Hepatocyte (in vitro differentiated cells): ENCODE data around the gene ABHD15. TPM values are rescaled to one million over a fixed set of nuclear protein-coding genes. Genes with fewer than 3 reads are reported as not detected.

Experiments
- DNase-seq: peaks from one replicate; pipeline ENCODE4 v3.0.0-alpha.2; 2016; ENCODE audit warnings: low spot score
- H2AFZ ChIP-seq: fragments of 200-600 bp; sonication (generic); 2 replicates; pipeline ENCODE4 v1.6.0; 2016; ENCODE audit warnings: antibody characterized with exemption, mild to moderate bottlenecking
- H3K27ac ChIP-seq: fragments of 200-600 bp; sonication (generic); 2 replicates; pipeline ENCODE4 v1.5.1; 2016; ENCODE audit warnings: mild to moderate bottlenecking
- H3K27me3 ChIP-seq: fragments of 200-600 bp; sonication (generic); 2 replicates; pipeline ENCODE4 v1.6.1; 2016
- H3K36me3 ChIP-seq: fragments of 200-600 bp; sonication (generic); replicated peaks from 2 replicates; pipeline ENCODE4 v1.5.1; 2016; ENCODE audit warnings: low read depth; ENCODE audit not compliant: insufficient read depth
- H3K4me1 ChIP-seq: fragments of 200-600 bp; sonication (generic); 2 replicates; pipeline ENCODE4 v1.5.1; 2016; ENCODE audit warnings: mild to moderate bottlenecking, moderate library complexity; ENCODE audit not compliant: insufficient read depth
- H3K4me2 ChIP-seq: fragments of 200-600 bp; sonication (generic); 2 replicates; pipeline ENCODE4 v1.6.0; 2016
- H3K4me3 ChIP-seq: fragments of 200-600 bp; sonication (generic); 2 replicates; pipeline ENCODE4 v1.5.1; 2016; ENCODE audit warnings: mild to moderate bottlenecking
- H3K79me2 ChIP-seq: fragments of 200-600 bp; sonication (generic); 2 replicates; pipeline ENCODE4 v1.6.0; 2017; ENCODE audit warnings: mild to moderate bottlenecking
- H3K9me2 ChIP-seq: fragments of 200-600 bp; sonication (generic); replicated peaks from 2 replicates; pipeline ENCODE4 v1.6.0; 2017; ENCODE audit warnings: mild to moderate bottlenecking; ENCODE audit not compliant: insufficient read depth
- H3K9me3 ChIP-seq: fragments of 200-600 bp; sonication (generic); 2 replicates; pipeline ENCODE4 v1.5.1; 2016; ENCODE audit warnings: low read depth, mild to moderate bottlenecking
- H4K20me1 ChIP-seq: fragments of 200-600 bp; sonication (generic); 2 replicates; pipeline ENCODE4 v1.6.0; 2016; ENCODE audit warnings: mild to moderate bottlenecking; ENCODE audit not compliant: insufficient read depth, poor library complexity, severe bottlenecking
- CTCF ChIP-seq: fragments of 200-600 bp; sonication (generic); IDR thresholded peaks from 2 replicates; pipeline ENCODE4 v1.5.1; 2016; ENCODE audit warnings: antibody characterized with exemption, mild to moderate bottlenecking; ENCODE audit not compliant: poor library complexity
- EZH2 ChIP-seq: fragments of 200-600 bp; sonication (generic); IDR thresholded peaks from 2 replicates; pipeline ENCODE4 v1.6.1; 2016; ENCODE audit warnings: antibody characterized with exemption, mild to moderate bottlenecking, borderline replicate concordance
- EZH2phosphoT487 ChIP-seq: fragments of 200-600 bp; sonication (generic); IDR thresholded peaks from one replicate; pipeline ENCODE4 v1.6.1; 2018; ENCODE audit warnings: antibody characterized with exemption, mild to moderate bottlenecking, low read depth, moderate library complexity; ENCODE audit not compliant: unreplicated experiment, severe bottlenecking
- WGBS: methylation state at CpG from one replicate; pipeline ENCODE4 v1.1.6; 2016; ENCODE audit warnings: low lambda C conversion rate; ENCODE audit errors: missing lambda C conversion rate; 5-methylcytosine and 5-hydroxymethylcytosine counted together
- polyA plus RNA-seq: library from polyadenylated mRNA; unstranded; fragments of >200 nt; fragmentation: Nextera tagmentation; extraction: Ambion mirVana; gene quantifications from 2 replicates; pipeline ENCODE4 v1.2.1, GENCODE V29; 2016
- total RNA-seq: library from RNA; depleted of rRNA; stranded (reverse); fragments of >200 nt; gene quantifications from 2 replicates; pipeline ENCODE4 v1.2.3, GENCODE V29; 2014

ABHD15 gene
- total and polyA plus RNA-seq, 2 experiments from 2014 or later: 11.0 to 19.2 TPM

- 93% methylated on average over 14 of the region's 15 CpGs for WGBS
- TF ChIP-seq EZH2 (no peak), EZH2phosphoT487 (no peak), CTCF (no peak)
Observed at GRCh38 chr17:29608986-29609385, 42.1 kb upstream of the ABHD15 start.

GRCh38 chr17:29607557-29608195 lies 40.8 kb upstream of the ABHD15 start:
- Histone ChIP-seq H2AFZ (no peak overlapping the region), H3K79me2 (no peaks in the 10 kb centered on the region), H3K9me3 (no peaks in the 10 kb centered on the region), H3K27ac (no peak overlapping the region), H3K27me3 (no peaks in the 10 kb centered on the region), H4K20me1 (no peaks in the 10 kb centered on the region), H3K4me3 (no peak overlapping the region), H3K9me2 (no peaks in the 10 kb centered on the region), H3K4me1 (no peaks in the 10 kb centered on the region), H3K36me3 (no peaks in the 10 kb centered on the region), H3K4me2 (no peak overlapping the region)
- TF ChIP-seq EZH2 (no peak), EZH2phosphoT487 (no peak), CTCF (no peak)
- no peak for DNase-seq
- 93% methylated on average over 26 of the region's 29 CpGs for WGBS

More at GRCh38 chr17:29608986-29609385, 42.1 kb upstream of the ABHD15 start:
- no peaks in the 10 kb centered on the region for H3K36me3 ChIP-seq
- no peaks in the 10 kb centered on the region for H3K9me2 ChIP-seq
- H3K27me3 ChIP-seq: peaks cover 5% of the 10 kb centered on the region
- no peaks in the 10 kb centered on the region for H3K9me3 ChIP-seq
- peaks cover 3% of the 10 kb centered on the region for H3K4me1 ChIP-seq
- no peak overlapping the region for H2AFZ ChIP-seq
- H3K4me2 ChIP-seq: no peak overlapping the region
- DNase-seq: no peak
- H4K20me1 ChIP-seq: no peaks in the 10 kb centered on the region
- no peak overlapping the region for H3K4me3 ChIP-seq
- no peak overlapping the region for H3K27ac ChIP-seq
- H3K79me2 ChIP-seq: no peaks in the 10 kb centered on the region

GRCh38 chr17:29603109-29603674 lies 36.4 kb upstream of the ABHD15 start:
- H2AFZ ChIP-seq: no peak overlapping the region
- WGBS: 96% methylated on average over 6 of the region's 6 CpGs

More at GRCh38 chr17:29603109-29603674, 36.4 kb upstream of the ABHD15 start:
- Histone ChIP-seq H3K36me3 (no peaks in the 10 kb centered on the region), H3K4me1 (no peaks in the 10 kb centered on the region), H3K27ac (no peak overlapping the region), H3K27me3 (no peaks in the 10 kb centered on the region), H4K20me1 (no peaks in the 10 kb centered on the region), H3K79me2 (peaks cover 3% of the 10 kb centered on the region), H3K4me2 (no peak overlapping the region), H3K9me2 (no peaks in the 10 kb centered on the region), H3K9me3 (no peaks in the 10 kb centered on the region), H3K4me3 (no peak overlapping the region)
- TF ChIP-seq EZH2: no peak
- TF ChIP-seq CTCF: no peak
- TF ChIP-seq EZH2phosphoT487: no peak
- DNase-seq: no peak
